Ovary (tissue), 10 donors: Measurements from ENCODE around the gene ADAM33. TPM values are rescaled to one million over a fixed set of nuclear protein-coding genes. Genes with fewer than 3 reads are reported as not detected.

Source experiments
- DNase-seq, 5 donors: peaks; one replicate each; pipeline ENCODE4 v3.0.0-alpha.2; 2019 to 2020
- H3K27ac ChIP-seq, 2 donors: fragments of 200-600 bp; one replicate each; pipeline versions ENCODE4 v1.5.1 to v1.8.0; 2019 to 2022
- H3K27me3 ChIP-seq: fragments of 200-600 bp; one replicate; pipeline ENCODE4 v1.8.0; 2022
- H3K36me3 ChIP-seq: fragments of 200-600 bp; sonication (generic); one replicate; pipeline ENCODE4 v1.5.1; 2019
- H3K4me1 ChIP-seq: one replicate; pipeline ENCODE4 v1.8.1; 2013; ENCODE audit warnings: mild to moderate bottlenecking, moderate library complexity; ENCODE audit not compliant: insufficient read depth
- H3K4me3 ChIP-seq: fragments of 200-600 bp; sonication (generic); one replicate; pipeline ENCODE4 v1.5.1; 2017
- H3K9me3 ChIP-seq, 2 donors: fragments of 200-600 bp in 1 of 2; sonication (generic) in 1 of 2; one replicate each; pipeline versions ENCODE4 v1.5.1 to v1.8.1; 2013 to 2019; ENCODE audit warnings: mild to moderate bottlenecking in 1 of 2, moderate library complexity in 1 of 2
- EP300 ChIP-seq: sonication (generic); formaldehyde crosslinking; IDR thresholded peaks from one replicate; pipeline ENCODE4 v1.6.1; 2017; ENCODE audit warnings: antibody characterized with exemption
- POLR2A ChIP-seq: fragments of 450-650 bp; IDR thresholded peaks from one replicate; pipeline ENCODE4 v1.6.1; 2017; ENCODE audit warnings: antibody characterized with exemption, mild to moderate bottlenecking, moderate library complexity
- WGBS, 3 donors: extraction: QIAGEN DNeasy Blood & Tissue Kit in 1 of 3; methylation state at CpG; one replicate each; pipeline versions ENCODE4 v1.1.5 to v1.1.7; 2013 to 2017; 5-methylcytosine and 5-hydroxymethylcytosine counted together
- intact Hi-C, 4 donors: fragments of 100-400 bp; cut with DNase I; formaldehyde crosslinking; loops; one replicate each; pipeline versions ENCODE4 v1.11.0 to v1.15.1; 2022 to 2023
- long read RNA-seq, 3 donors: library from polyadenylated mRNA in 2 of 3; unstranded in 2 of 3; transcript quantifications; one replicate each; pipeline ENCODE4 v2.0.0 and lab custom pipeline, GENCODE V29; 2021 to 2026
- polyA plus RNA-seq, 2 donors: library from polyadenylated mRNA; stranded (reverse); fragments of 200-250 nt in 1 of 2; fragments of 350-450 nt in 1 of 2; fragmentation: Illumina TruSeq in 1 of 2; extraction: RNeasy Lipid Tissue Mini Kit (QIAGEN cat#74804) in 1 of 2; gene quantifications; one replicate each; pipeline ENCODE4 v1.2.3, GENCODE V29; 2013 to 2014
- total RNA-seq, 7 donors: library from RNA; depleted of rRNA in 2 of 7; stranded (reverse); fragments of >200 nt in 2 of 7; fragmentation: NEBNext Ultra II Directional in 3 of 7; extraction: Animal tissue kit (Norgen Biotek cat#: 25700) in 3 of 7; gene quantifications; one replicate each; pipeline versions ENCODE4 v1.1.0 to v1.2.4, GENCODE V29; 2016 to 2023
- TF ChIP-seq, protein P1 (sequence below), 3 donors: fragments of 450-650 bp in 2 of 3; fragments of 200-600 bp in 1 of 3; IDR thresholded peaks; one replicate each; pipeline versions ENCODE4 v1.5.1 to v1.8.0; 2016 to 2022; ENCODE audit warnings: antibody characterized with exemption in 3 of 3, mild to moderate bottlenecking in 1 of 3
- donor health status: DM: no; HTN: no; CAD: no; lungs with moderate emphysema.
- donor health status: DM: no; HTN: no; CAD: no.
- donor health status: Bipolar disorder and iron deficiency.
- donor health status: DM: yes; HTN: yes; CAD: no.
- donor health status: DM: no; HTN: no; CAD: no.
- donor health status: DM: yes; HTN: yes; CAD: no.

The ADAM33 gene, protein sequence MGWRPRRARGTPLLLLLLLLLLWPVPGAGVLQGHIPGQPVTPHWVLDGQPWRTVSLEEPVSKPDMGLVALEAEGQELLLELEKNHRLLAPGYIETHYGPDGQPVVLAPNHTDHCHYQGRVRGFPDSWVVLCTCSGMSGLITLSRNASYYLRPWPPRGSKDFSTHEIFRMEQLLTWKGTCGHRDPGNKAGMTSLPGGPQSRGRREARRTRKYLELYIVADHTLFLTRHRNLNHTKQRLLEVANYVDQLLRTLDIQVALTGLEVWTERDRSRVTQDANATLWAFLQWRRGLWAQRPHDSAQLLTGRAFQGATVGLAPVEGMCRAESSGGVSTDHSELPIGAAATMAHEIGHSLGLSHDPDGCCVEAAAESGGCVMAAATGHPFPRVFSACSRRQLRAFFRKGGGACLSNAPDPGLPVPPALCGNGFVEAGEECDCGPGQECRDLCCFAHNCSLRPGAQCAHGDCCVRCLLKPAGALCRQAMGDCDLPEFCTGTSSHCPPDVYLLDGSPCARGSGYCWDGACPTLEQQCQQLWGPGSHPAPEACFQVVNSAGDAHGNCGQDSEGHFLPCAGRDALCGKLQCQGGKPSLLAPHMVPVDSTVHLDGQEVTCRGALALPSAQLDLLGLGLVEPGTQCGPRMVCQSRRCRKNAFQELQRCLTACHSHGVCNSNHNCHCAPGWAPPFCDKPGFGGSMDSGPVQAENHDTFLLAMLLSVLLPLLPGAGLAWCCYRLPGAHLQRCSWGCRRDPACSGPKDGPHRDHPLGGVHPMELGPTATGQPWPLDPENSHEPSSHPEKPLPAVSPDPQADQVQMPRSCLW
- 10 to 100 TPM; 12.4 to 68.1 (median 26.1) TPM for total RNA-seq
- polyA plus RNA-seq, result 10 to 100 TPM; 23.3 to 34.1 TPM
- long read RNA-seq, donor 1, partial matches to known transcripts, result 30 of 46 reads
- long read RNA-seq, donor 1, other reads (novel, unspliced or antisense), result 14 of 46 reads
- long read RNA-seq, donor 2, partial matches to known transcripts, result 0 of 1 reads
- long read RNA-seq, donor 2, other reads (novel, unspliced or antisense), result 0 of 1 reads
- long read RNA-seq, donor 3, partial matches to known transcripts, result 20 of 60 reads
- long read RNA-seq, donor 3, other reads (novel, unspliced or antisense), result 36 of 60 reads

DNA sequence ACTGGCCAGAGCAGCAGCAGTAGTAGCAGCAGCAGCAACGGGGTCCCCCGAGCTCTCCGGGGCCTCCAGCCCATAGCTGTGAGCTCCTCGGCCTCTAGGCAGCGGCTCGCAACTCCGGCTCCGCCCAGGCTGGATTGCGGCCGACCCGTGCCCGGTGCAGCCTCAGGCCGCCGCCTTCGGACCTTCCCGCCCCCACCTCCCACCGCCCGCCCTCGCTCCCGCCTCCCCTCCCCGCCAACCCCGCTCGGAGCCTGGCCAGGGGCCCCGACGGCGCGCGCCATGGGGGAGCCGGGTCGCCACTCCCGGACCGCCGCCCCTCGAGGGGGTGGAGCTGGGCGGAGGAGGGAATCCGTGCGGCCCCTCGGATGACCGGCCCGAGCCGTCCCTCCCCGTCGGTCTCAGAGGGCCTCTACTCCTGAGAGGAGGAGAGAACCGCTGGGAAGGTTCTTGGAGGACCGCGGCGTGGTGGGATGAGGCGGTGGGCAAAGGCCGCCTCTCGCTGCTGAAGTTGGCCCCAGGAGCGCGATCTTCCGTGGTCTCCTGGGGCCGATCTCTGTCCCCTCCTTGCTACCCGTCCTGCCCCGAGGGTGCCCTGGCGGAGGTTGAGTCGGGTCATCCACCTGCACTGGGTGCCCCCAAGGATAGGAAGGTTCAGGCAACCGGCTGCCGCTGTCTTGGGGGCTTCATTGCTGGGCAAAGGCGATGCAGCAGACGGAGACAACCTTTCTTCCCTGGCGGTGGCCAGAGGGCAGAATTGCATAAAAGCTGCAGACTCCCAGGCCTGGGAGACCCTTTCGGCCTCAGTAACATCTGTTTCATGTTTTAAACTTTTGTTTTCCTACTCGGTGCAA lies at the start of gene ADAM33:
Gene ADAM33 (minus strand): TSS at position 80 of the 851 bp plus-strand sequence. CDS start 6 bp downstream, at position 74.
- Histone ChIP-seq H3K4me1 (peaks cover 19% of the 10 kb centered on the region), H3K27ac (peak within 1 kb of the TSS; percentile 63 to 76), H3K36me3 (no peaks in the 10 kb centered on the region), H3K4me3 (peak within 1 kb of the TSS; percentile 62), H3K27me3 (no peaks in the 10 kb centered on the region), H3K9me3 (no peaks in the 10 kb centered on the region)
- peak; percentile 62 to 81 (median 68) for DNase-seq
- TF ChIP-seq, protein P1, sequence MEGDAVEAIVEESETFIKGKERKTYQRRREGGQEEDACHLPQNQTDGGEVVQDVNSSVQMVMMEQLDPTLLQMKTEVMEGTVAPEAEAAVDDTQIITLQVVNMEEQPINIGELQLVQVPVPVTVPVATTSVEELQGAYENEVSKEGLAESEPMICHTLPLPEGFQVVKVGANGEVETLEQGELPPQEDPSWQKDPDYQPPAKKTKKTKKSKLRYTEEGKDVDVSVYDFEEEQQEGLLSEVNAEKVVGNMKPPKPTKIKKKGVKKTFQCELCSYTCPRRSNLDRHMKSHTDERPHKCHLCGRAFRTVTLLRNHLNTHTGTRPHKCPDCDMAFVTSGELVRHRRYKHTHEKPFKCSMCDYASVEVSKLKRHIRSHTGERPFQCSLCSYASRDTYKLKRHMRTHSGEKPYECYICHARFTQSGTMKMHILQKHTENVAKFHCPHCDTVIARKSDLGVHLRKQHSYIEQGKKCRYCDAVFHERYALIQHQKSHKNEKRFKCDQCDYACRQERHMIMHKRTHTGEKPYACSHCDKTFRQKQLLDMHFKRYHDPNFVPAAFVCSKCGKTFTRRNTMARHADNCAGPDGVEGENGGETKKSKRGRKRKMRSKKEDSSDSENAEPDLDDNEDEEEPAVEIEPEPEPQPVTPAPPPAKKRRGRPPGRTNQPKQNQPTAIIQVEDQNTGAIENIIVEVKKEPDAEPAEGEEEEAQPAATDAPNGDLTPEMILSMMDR (IDR thresholded peaks at IDR 0.05), result no peak
- TF ChIP-seq EP300 (no peak), POLR2A (no peak)
- 2 to 8% (median 4%) methylated on average over 40 to 65 of the region's 65 CpGs for WGBS, 3 donors
- intact Hi-C loops, result loop anchor here in 1 of 4 donors (10.0 kb wide), 1 partner anchor 83 kb away; the partner anchor contains the start of gene ADISSP

DNA sequence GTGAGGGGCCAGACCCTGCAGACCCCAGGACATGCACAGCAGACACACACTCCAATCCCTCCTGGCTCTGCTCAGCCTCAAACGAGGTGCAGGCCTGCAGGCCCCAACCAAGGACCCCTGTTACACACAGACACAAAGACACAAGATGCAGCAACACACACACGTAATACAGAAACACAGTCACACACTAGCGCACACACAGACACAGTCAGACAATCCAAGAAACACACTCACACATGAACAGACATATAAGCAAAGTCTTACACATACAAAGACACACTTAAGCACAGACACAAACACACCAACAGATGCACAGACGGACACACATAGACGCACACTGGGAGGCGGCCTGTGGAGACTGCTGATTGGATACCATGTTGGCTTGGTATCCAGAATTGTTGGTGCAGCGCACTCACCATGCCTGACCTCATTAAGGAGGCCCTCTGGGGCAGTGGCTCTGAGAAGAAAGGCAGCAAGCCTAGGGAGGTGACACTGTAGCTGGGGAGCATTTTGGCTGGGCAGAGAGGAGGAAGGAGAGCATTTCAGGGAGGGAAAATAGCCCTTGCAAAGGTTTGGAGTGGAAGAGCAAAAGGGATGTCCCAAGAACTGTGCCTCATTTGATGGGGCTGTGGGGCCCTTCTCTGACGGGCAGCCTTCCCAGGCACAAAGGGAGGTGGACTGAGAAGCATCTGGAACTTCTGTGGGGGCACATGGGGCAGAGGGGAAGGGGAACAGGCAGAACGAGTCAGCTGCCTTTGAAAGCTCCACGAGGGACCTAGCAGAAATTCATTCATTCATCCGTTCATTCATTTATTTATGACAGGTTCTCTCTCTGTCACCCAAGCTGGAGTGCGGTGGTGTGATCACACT lies 49.2 kb upstream of the ADAM33 start:
- no peak overlapping the region for H3K4me3 ChIP-seq
- no peaks in the 10 kb centered on the region for H3K9me3 ChIP-seq
- H3K27me3 ChIP-seq, result no peaks in the 10 kb centered on the region
- TF ChIP-seq EP300, result no peak
- TF ChIP-seq, protein P1 (IDR thresholded peaks at IDR 0.05), result no peak
- TF ChIP-seq POLR2A, result no peak
- 85 to 95% (median 92%) methylated on average over 12 of the region's 12 CpGs for WGBS, 3 donors
- H3K4me1 ChIP-seq, result peaks cover 5% of the 10 kb centered on the region
- no peaks in the 10 kb centered on the region for H3K36me3 ChIP-seq
- no peak overlapping the region for H3K27ac ChIP-seq
- intact Hi-C loops, result no loop called here
- DNase-seq, result no peak

DNA sequence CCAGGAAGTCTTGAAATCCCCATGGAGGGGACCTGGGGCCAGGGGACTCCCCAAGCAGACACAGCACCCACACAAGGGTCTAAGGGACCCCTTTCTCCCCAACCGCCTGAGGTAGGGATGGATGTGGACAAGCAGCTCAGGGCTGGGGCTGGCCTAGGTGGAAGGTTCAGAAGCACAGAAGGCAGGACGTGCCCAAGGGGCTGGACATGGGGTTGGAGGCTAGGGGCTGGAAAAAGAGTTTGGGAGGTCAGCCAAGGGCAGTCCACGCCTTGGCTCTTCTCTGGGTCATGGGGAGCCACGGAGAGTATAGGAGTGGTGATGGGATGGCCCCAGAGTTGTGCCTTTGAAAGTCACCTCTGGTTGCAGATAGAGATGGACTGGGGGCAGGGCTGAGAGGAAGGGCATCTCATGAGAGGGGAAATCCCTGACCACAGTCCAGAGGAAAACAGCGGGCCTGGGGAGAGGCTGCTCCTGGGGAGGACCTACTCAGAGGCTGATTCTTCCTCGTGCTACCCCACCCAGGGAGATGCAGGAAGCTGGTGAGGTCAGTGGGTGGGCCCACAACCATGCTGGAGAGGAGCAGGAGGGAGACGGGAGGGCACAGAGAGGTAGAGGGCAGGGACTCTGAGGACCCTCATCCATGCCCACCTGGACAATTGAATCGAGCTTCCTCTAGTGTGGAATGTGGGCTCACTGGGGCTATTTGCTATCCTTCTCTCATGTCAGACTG lies 48.2 kb upstream of the ADAM33 start:
- 77 to 87% (median 84%) methylated on average over 8 of the region's 8 CpGs for WGBS, 3 donors
- intact Hi-C loops, result no loop called here
- no peak overlapping the region for H3K4me3 ChIP-seq
- peaks cover 5% of the 10 kb centered on the region for H3K4me1 ChIP-seq
- TF ChIP-seq POLR2A, result no peak
- TF ChIP-seq, protein P1 (IDR thresholded peaks at IDR 0.05), result no peak
- TF ChIP-seq EP300, result no peak
- no peaks in the 10 kb centered on the region for H3K36me3 ChIP-seq
- H3K27ac ChIP-seq, result no peak overlapping the region
- DNase-seq, result no peak
- no peaks in the 10 kb centered on the region for H3K9me3 ChIP-seq
- H3K27me3 ChIP-seq, result no peaks in the 10 kb centered on the region
